ENCODE measurements around the gene ZNF511. TPM values are rescaled to one million over a fixed set of nuclear protein-coding genes. Genes with fewer than 3 reads are reported as not detected.

Gene ZNF511
- total RNA-seq, 1 experiment from 2014 or later: 69.6 TPM

GRCh38 chr10:133261726-133262325, 46.9 kb upstream of the ZNF511 start:
- ATAC-seq: peak; percentile 33
- no peaks in the 10 kb centered on the region for H3K36me3 Mint-ChIP-seq
- DNase-seq (ENCODE audit: low spot score): peak; percentile 81
- H3K27ac Mint-ChIP-seq: no peak overlapping the region
- peaks cover 19% of the 10 kb centered on the region for H3K27me3 Mint-ChIP-seq (ENCODE audit: low read depth)
- no peaks in the 10 kb centered on the region for H3K9me3 Mint-ChIP-seq
- H3K4me1 Mint-ChIP-seq: peaks cover 12% of the 10 kb centered on the region
- TF ChIP-seq ZNF671 (CRISPR knock-in tag; IDR thresholded peaks at IDR 0.05): no peak
- TF ChIP-seq E2F5 (CRISPR knock-in tag; IDR thresholded peaks at IDR 0.05): peak; percentile 60; the same call in 1 of the 2 replicates
- no peak for TF ChIP-seq JAZF1 (CRISPR knock-in tag; IDR thresholded peaks at IDR 0.05)
- TF ChIP-seq, protein P1, sequence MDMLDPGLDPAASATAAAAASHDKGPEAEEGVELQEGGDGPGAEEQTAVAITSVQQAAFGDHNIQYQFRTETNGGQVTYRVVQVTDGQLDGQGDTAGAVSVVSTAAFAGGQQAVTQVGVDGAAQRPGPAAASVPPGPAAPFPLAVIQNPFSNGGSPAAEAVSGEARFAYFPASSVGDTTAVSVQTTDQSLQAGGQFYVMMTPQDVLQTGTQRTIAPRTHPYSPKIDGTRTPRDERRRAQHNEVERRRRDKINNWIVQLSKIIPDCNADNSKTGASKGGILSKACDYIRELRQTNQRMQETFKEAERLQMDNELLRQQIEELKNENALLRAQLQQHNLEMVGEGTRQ (CRISPR knock-in tag; IDR thresholded peaks at IDR 0.05): 0 out of 2 replicates have a peak, but pooled peaks have one; percentile 24
- no peak for TF ChIP-seq NFE2L1 (CRISPR knock-in tag; IDR thresholded peaks at IDR 0.05)
- no peak for TF ChIP-seq ZNF263 (CRISPR knock-in tag; IDR thresholded peaks at IDR 0.05; ENCODE audit: low read depth)
- no peak for TF ChIP-seq KAT7 (CRISPR knock-in tag; IDR thresholded peaks at IDR 0.05; ENCODE audit: borderline replicate concordance)
- TF ChIP-seq ERG (CRISPR knock-in tag; IDR thresholded peaks at IDR 0.05): no peak
- TF ChIP-seq, protein P2, sequence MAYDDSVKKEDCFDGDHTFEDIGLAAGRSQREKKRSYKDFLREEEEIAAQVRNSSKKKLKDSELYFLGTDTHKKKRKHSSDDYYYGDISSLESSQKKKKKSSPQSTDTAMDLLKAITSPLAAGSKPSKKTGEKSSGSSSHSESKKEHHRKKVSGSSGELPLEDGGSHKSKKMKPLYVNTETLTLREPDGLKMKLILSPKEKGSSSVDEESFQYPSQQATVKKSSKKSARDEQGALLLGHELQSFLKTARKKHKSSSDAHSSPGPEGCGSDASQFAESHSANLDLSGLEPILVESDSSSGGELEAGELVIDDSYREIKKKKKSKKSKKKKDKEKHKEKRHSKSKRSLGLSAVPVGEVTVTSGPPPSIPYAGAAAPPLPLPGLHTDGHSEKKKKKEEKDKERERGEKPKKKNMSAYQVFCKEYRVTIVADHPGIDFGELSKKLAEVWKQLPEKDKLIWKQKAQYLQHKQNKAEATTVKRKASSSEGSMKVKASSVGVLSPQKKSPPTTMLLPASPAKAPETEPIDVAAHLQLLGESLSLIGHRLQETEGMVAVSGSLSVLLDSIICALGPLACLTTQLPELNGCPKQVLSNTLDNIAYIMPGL (CRISPR knock-in tag; IDR thresholded peaks at IDR 0.05): peak; percentile 64; the same call in 1 of the 2 replicates
- no peak for TF ChIP-seq ATF6 (CRISPR knock-in tag; IDR thresholded peaks at IDR 0.05)
- TF ChIP-seq FOXP1 (CRISPR knock-in tag; IDR thresholded peaks at IDR 0.05; ENCODE audit: borderline replicate concordance): peak; percentile 6; the same call in 1 of the 2 replicates
- TF ChIP-seq SP1 (CRISPR knock-in tag; conservative IDR thresholded peaks at IDR 0.05): peak; percentile 70
- H3K4me3 Mint-ChIP-seq: peak overlapping the region; percentile 59
- CTCF ChIA-PET: interaction anchor here (1.3 to 1.4 kb wide), 2 partner anchors 13 to 118 kb away, joined by 3 to 7 read pairs; no protein-coding TSS in a partner anchor
- POLR2A ChIA-PET: no interaction called here

DNA sequence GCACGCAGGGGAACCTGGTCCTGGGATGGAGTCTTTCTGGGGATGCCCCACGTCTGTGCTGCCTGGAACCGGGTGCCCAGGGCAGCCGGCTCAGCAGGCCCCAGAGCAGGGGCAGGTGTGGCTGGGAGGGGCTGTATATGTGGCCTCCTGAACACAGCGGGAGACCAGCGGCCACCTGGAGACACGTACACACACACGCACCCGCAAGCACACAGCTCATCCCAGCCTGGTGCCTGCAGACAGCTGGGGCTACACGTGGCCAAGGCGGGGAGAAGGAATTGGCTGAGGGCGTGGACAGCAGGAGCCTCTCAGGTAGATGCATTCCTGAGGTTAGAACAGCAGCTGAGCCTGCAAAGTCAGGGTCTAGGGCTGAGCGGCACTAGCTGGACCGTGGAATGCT, 46.0 kb upstream of the ZNF511 start:
- CTCF ChIA-PET: interaction anchor here (0.5 to 1.6 kb wide), 5 partner anchors 12 to 307 kb away, joined by 3 to 7 read pairs (median 4); no protein-coding TSS in a partner anchor

More for the DNA sequence above, 46.0 kb upstream of the ZNF511 start:
- DNase-seq (ENCODE audit: low spot score) (no peak), ATAC-seq (no peak)
- Mint-ChIP-seq H3K27me3 (ENCODE audit: low read depth) (peaks cover 19% of the 10 kb centered on the region), H3K4me3 (peak overlapping the region; percentile 59), H3K4me1 (peaks cover 4% of the 10 kb centered on the region), H3K27ac (no peak overlapping the region), H3K9me3 (no peaks in the 10 kb centered on the region), H3K36me3 (no peaks in the 10 kb centered on the region)
- TF ChIP-seq, protein P3, sequence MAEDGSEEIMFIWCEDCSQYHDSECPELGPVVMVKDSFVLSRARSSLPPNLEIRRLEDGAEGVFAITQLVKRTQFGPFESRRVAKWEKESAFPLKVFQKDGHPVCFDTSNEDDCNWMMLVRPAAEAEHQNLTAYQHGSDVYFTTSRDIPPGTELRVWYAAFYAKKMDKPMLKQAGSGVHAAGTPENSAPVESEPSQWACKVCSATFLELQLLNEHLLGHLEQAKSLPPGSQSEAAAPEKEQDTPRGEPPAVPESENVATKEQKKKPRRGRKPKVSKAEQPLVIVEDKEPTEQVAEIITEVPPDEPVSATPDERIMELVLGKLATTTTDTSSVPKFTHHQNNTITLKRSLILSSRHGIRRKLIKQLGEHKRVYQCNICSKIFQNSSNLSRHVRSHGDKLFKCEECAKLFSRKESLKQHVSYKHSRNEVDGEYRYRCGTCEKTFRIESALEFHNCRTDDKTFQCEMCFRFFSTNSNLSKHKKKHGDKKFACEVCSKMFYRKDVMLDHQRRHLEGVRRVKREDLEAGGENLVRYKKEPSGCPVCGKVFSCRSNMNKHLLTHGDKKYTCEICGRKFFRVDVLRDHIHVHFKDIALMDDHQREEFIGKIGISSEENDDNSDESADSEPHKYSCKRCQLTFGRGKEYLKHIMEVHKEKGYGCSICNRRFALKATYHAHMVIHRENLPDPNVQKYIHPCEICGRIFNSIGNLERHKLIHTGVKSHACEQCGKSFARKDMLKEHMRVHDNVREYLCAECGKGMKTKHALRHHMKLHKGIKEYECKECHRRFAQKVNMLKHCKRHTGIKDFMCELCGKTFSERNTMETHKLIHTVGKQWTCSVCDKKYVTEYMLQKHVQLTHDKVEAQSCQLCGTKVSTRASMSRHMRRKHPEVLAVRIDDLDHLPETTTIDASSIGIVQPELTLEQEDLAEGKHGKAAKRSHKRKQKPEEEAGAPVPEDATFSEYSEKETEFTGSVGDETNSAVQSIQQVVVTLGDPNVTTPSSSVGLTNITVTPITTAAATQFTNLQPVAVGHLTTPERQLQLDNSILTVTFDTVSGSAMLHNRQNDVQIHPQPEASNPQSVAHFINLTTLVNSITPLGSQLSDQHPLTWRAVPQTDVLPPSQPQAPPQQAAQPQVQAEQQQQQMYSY (CRISPR knock-in tag; IDR thresholded peaks at IDR 0.05): peak; percentile 20; the same call in 1 of the 2 replicates
- TF ChIP-seq HMGA2 (CRISPR knock-in tag; IDR thresholded peaks at IDR 0.05): no peak
- POLR2A ChIA-PET: interaction anchor here (0.6 kb wide), 1 partner anchor 312 kb away, joined by 7 read pairs; no protein-coding TSS in a partner anchor
